ENCODE measurements around the gene GRIP1.

- TF ChIP-seq CTCF (IDR thresholded peaks at IDR 0.05) (no peak), ZFX (IDR thresholded peaks at IDR 0.05; ENCODE audit: borderline replicate concordance) (no peak)
Observed at GRCh38 chr12:66640691-66641460, 38.0 kb downstream of the GRIP1 start.

Data from 22Rv1 (cell line).